ENCODE results near the gene PKN1. TPM values are rescaled to one million over a fixed set of nuclear protein-coding genes. Genes with fewer than 3 reads are reported as not detected.

The PKN1 gene
- total RNA-seq, 2 donors from 2014 or later = 135 to 173 TPM

DNA sequence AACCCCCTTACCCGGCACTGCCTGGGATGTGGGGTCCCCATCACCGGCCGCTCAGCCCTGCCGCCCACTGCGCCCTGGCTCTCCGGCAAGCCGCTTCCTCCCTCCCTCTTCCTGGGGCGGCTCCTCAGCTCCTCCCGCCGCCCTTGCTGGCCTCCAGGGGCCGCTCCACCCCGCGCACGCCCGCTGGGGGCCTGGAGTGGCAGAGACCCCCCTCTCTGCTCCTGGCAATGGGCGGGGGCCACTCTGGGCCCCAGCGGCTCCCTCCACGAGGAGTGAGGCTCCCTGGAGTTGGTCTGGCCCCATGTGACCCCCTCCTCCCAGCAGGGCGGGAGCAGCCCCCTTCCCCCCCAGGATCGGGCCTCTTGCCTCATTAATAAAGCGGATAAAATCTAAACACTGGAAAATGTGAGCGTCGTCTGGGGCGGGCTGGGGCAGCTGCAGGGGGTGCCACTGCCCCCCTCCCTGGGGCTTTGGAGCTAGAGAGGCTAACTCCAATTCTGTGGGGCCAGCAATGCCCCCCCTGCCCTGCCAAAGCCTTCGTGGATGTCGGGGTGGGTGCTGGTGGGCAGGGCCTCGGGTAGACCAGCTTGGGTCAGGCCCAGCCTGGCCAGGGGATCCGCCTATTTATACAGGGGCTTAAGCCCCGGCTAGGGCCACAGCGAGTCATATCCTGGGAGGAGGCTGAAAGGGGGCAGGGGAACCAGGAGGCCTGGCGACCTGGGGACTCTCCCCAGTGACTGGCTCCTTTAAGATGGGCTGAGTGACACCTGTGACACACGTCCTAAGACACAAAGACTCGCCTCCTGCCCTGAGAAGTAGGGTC lies 42.4 kb downstream of the PKN1 start, which contains the start of gene PTGER1:
Gene PTGER1 (minus strand): TSS at position 104 of the 823 bp plus-strand sequence. CDS start 1,034 bp downstream, outside the sequence.
- intact Hi-C loops (cut with DNase I) = loop anchor here in 1 of 2 donors (10.0 kb wide), 1 partner anchor 121 kb away; no protein-coding TSS in a partner anchor

DNA sequence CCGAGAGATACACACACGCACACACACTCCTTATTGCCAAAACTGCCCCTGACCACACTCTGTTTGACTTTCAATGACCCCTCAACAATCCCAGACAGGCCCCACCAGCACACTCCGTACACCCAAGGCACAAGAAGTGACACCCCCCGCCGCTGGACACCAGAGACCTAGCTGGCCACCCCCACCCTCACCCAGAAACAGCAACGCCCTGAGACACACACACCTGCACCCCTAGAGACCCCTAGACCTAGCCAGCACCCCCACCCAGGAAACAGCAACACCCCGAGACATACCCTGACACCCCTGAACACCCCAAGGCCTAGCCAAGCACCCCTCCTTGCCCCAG lies 43.2 kb downstream of the PKN1 start:
- intact Hi-C loops (cut with DNase I) = loop anchor here in 1 of 2 donors (10.0 kb wide), 1 partner anchor 121 kb away; no protein-coding TSS in a partner anchor
- no peak for DNase-seq (ENCODE audit: low spot score)

More for the DNA sequence above, 42.4 kb downstream of the PKN1 start, which contains the start of gene PTGER1:
- DNase-seq (ENCODE audit: low spot score) = no peak

DNA sequence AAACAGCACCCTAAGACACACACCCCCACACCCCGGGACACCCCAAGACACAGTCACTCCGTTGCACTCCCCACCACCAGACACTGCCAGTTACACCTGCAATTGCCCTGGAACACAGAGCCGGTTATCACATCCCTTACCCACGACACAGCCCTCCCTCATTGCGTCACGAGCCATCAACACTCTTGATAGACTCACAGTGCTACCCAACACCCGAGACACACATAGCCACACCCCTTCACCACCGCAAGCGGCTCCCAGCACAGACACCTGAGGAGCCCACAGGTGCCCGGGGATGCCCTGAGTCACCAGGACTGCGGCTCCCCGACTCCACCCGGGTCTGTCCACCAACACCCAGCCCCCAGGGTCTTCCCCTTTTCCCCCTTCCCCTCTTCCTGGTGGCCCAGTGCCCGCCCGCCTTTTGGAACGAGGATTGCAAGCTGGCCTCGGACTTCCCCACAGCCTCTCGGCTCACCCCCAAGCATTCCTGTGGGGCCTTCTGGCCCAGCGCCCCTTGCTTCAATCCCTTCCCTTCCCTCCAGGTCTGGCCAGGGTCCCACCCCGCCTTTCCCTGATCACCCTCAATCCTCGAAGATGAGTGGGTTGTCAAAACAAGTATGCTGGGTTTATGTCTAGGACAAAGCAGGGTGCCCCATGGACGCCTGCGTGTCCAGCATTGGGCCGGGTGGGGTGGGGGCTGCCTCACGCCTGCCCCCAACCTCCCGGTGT lies 43.7 kb downstream of the PKN1 start:
- DNase-seq (ENCODE audit: low spot score) = no peak
- intact Hi-C loops (cut with DNase I) = loop anchor here in 1 of 2 donors (10.0 kb wide), 1 partner anchor 122 kb away; no protein-coding TSS in a partner anchor

DNA sequence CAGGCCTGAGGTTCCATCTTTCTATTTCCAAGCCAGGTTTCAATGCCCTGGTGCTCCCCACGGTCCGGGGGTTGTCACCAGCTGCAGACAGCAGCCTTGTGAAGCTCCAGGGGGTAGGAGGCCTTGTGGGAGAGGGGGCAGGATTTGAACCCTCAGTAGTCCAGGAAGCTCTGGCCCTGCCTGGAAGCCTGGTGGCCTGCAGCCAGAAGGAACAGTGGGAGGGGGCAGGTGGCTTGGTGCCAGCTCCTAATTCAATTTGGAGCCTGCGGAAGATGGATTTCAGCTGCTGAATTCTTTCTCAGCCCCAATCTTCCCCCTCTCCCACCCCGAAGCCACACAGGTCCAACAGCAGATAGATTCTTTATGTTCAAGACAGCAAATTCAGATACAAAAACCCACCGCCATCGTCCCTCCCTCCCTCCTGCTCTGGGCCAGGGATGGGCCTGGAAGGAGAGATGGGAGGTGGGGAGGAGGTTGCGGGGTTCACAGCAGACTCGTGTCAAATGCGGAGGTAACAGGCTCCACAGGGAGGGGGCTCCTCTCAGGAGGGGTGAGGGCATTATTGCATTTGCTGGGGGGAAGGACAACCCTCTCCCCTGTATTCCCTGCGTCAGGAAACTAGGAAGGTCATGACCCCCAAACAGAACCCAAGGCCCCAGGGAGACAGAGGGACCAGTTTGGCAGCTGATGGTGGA lies 44.5 kb downstream of the PKN1 start:
- intact Hi-C loops (cut with DNase I) = loop anchor here in 1 of 2 donors (10.0 kb wide), 1 partner anchor 123 kb away; no protein-coding TSS in a partner anchor
- DNase-seq (ENCODE audit: low spot score) = no peak

DNA sequence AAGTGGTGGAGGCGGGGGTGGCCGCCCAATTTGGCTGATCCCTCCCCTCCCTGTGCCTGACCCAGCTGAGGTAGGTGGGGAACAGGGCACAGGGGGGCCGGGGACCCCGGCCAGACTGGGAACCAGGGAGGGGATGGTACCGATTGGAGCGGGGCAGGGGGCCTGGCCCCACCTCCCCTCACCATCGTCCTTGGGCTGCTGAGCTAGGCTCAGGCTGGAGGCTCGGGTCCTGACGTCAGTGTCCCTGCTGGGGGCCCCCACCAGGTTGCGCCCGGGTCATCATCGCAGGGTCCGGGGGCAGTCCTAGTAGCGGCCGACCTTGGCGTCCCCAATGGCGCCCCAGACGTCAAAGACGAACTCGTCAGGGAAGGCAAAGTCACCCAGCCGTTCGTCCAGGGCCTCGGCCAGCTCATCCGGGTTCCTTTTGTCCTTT lies 45.0 kb downstream of the PKN1 start:
- intact Hi-C loops (cut with DNase I) = loop anchor here in 1 of 2 donors (10.0 kb wide), 1 partner anchor 123 kb away; no protein-coding TSS in a partner anchor
- no peak for DNase-seq (ENCODE audit: low spot score)

DNA sequence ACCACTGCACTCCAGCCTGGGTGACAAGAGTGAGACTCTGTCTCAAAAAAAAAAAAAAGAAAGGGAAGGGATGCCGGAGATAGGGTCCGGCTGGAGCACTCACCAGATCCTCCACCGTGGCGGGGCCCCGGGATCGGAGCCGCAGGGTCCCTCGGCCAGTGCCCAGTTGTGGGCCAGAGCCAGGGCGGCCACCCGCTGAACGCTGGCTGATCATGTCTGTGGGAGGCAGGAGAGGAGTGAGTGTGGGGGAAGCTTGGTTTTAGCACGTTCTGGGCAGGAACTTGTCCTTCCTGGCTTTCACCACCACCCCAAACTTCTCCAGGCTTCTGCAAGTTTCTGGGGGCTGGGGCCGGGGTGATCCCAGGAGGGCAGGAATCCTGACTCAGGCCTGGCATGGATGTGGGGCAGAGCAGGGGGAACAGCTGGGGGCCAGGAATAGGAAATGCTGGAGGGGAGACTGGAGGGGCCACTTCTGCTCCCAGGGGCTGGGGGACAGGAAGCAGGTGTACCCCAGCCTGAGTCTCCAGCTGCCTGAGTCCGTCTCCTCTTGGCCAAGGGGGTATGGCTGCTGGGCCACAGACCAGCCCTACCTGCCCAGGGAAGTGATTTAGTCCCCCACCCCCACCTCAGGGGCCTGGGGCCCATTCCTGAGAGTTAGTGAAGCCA lies 46.3 kb downstream of the PKN1 start:
- intact Hi-C loops (cut with DNase I) = loop anchor here in 1 of 2 donors (10.0 kb wide), 1 partner anchor 125 kb away; no protein-coding TSS in a partner anchor
- DNase-seq (ENCODE audit: low spot score) = no peak

DNA sequence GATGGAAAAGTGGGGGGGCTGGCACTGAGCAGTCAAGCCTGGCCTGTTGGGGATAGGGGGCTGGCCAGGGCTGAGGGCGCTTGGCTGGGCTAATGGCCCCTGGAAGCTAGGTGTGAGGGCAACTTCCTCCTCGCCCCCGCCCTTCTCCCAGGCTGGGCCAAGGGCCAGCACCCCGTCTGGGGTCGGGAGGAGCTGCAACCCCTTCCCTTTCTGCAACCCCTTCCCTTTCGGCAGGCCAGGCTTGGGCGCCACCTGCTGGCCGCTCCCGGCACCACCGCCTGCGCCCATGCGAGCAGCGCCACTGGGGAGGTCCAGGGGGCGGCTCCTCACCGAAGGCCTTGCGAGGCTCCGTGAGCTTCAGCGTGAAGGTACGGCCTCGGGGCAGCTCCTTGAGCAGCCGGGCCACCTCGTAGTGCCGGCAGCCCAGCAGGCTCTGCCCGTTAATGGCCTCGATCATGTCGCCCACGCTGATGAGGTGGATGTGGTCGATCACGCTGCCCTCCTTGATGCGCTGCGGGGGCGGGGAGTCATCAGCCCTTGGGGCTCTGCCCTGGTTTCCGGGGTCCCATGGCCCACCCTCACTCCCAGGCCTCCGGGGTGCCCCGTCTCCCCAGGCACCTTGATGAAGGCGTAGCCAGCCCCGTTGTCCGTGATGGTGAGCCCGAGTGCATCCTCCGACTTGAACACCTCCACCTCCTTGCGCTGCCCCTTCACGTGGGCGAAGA lies 47.0 kb downstream of the PKN1 start:
- intact Hi-C loops (cut with DNase I) = loop anchor here (10.0 kb wide), 2 partner anchors 125 to 335 kb away; no protein-coding TSS in a partner anchor
- DNase-seq (ENCODE audit: low spot score) = no peak

DNA sequence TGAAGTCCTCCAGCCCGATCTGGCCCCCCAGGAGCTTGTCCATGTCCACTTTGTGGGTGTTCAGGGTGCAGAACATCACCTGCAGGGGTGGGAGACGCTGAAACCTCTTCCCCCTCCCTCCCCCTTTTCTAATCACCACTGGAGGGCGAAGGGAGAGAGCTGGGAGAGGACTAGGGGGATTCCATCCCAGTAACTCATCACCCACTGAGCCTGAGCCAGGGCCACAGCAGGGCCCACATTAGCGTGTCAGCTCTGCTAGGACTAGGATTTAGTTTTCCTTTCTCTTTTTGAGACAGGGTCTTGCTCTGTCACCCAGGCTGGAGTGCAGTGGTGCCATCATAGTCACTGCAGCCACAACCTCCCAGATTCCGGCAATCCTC lies 47.6 kb downstream of the PKN1 start:
- DNase-seq (ENCODE audit: low spot score) = no peak
- intact Hi-C loops (cut with DNase I) = loop anchor here in 1 of 2 donors (10.0 kb wide), 1 partner anchor 336 kb away; no protein-coding TSS in a partner anchor

DNA sequence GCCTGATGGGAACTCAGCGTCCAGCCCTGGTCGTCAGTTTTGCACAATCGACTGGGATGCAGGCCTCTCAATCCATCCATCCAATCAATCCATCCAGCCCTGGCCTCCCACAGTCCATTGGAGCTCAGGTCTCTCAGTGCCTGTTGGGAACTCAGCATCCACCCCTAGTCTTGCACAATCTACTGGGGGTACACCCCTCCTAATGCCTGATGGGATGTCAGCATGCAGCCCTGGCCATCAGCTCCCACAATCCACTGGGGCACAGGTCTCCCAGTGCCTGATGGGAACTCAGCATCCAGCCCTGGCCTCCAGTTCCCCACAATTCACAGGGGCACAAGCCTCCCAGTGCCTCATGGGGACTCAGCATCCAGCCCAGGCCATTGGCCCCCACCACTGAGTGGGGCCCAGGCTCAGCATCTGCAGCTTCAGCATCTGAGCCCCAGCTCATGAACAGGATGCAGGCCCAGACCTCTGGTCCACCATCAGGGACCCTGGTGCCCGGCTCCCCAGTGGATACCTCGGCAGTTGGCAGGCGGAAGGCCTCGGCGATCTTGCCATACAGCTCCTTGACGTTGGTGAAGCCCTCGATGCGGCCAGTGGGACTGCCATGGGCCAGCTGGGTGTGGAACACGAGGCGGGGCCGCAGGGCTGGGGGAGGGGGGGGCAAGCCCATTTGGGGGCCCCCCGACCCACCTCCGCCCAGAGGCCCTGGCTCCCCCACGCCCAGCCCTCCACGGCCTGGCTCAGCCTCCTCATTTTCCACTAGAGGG lies 49.3 kb downstream of the PKN1 start:
- intact Hi-C loops (cut with DNase I) = loop anchor here in 1 of 2 donors (10.0 kb wide), 1 partner anchor 338 kb away; no protein-coding TSS in a partner anchor
- DNase-seq (ENCODE audit: low spot score) = no peak

DNA sequence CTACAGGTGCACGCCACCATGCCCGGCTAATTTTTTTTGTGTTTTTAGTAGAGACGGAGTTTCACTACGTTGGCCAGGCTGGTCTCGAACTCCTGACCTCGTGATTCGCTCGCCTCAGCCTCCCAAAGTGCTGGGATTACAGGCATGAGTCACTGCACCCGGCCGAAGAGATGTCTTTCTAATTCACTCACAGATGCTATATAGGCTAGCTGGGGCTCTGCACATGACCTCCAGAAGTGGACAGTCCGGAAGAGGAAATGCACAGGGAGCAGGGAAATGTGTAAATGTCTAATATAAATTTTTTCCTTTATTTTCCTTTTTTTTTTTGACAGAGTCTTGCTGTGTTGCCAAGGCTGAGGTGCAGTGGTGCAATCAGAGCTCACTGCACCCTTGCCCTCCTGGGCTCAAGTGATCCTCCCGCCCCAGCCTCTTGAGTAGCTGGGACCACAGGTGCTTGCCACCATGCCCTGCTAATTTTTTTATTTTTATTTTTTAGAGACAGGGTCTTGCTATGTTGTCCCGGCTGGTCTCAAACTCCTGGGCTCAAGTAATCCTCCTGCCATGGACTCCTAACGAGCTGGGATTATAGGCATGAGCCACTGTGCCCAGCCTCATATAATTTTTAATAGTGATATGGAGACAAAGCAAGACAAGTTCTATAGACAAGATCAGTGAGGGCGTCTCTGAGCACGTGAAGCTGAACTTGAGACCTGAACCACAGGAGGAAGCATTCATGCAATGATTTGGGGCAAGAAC lies 54.4 kb downstream of the PKN1 start:
- intact Hi-C loops (cut with DNase I) = loop anchor here in 1 of 2 donors (10.0 kb wide), 1 partner anchor 343 kb away; no protein-coding TSS in a partner anchor

DNA sequence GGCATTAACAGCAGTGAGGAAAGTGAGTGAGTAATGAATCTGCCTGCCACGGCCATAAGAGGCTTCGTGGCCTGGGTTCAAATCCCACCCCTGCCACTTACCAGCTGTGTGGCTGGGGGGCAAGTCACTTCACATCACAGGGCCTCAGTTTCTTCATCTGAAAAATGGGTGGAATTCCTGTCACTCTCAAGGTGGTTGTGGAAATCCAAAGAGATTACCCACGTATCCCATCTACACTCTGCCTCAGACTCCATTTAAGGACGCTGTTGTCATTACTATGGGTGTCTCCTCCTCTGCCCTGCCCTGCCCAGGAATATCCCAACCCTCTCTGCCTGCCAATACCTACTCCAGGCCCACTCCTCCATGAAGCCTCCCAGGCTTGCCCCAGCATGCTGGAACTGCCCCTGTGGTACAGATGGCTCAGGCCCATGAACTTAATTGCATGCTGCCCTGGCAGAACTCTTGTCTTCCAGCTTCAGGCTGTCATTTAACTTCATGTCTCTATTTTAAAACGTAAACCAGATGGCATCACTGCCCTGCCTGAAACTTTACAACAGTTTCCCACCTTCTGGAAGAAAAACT lies 59.7 kb downstream of the PKN1 start:
- intact Hi-C loops (cut with DNase I) = no loop called here
- no peak for DNase-seq (ENCODE audit: low spot score)

More for the DNA sequence above, 54.4 kb downstream of the PKN1 start:
- DNase-seq (ENCODE audit: low spot score) = no peak

DNA sequence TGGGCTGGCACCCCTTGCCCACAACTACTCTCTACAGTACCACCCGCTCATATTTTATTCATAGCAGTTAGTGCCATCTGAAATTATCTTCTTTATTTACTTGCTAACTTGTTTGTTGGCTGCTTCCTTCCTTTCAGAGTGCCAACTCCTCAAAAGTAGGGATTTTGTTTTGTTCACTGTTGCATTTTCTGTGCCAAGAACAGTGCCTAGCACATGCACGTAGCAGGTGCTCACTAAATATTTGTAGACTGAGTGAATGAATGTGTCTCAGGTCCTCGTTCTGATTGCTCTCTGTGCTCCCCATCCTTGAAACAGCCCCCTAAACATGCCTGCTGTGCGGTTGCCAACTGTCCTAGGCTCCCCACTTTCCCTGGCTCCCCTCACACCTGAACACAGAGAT lies 61.3 kb downstream of the PKN1 start:
- intact Hi-C loops (cut with DNase I) = no loop called here
- DNase-seq (ENCODE audit: low spot score) = no peak

DNA sequence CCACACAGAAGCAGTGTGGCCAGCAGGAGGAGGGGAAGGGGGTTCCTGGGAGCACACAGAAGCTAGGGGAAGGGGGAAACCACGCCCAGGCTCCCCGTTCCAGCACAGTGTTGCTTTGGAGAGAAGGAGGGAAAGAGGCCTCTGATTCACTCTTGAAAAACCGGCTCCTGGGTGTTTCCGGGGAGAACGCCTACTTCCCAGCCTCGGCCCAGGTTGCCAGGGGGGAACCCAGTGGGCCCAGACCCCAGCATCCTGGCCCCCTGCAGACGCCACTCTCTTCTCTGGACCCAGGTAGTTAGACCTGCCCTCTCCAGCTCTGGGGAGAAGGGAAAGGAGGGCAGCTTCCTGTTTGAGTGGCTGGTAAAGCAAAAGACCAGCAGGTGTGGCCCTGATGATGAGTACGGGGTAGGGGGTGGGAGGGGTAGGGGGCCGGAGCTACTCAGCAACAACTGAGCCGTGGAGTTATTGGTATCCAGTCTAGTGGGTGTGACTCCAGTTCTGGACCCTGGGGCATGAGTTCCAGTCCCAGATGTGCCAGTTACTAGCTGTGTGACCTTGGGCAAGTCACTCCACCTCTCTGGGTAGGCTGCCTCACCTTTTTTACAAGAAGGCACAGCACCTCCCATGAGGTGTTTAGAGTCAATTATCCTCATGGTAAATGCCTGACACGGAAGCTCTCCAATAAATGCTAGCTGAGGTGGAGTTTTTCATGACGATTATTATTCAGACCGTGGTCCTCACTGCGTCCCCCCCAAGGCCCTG lies 62.0 kb downstream of the PKN1 start:
- intact Hi-C loops (cut with DNase I) = no loop called here

DNA sequence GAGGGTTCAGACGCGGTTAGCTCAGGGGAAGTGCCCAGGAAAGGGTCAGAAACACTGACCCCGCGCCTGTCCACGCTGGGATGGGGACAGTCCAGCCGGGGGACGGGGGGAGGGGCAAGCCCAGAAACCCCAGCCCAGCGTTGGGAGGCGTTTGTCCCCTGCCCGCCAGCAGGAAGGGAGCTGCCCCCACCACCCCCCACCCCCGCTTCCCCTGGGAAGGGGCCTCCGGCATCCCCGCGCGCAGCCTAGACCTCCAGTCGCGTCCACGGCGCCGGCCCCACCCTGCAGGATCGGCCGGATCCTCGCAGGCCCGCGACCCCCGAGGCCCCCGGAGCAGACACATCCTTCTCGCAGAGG lies 62.5 kb downstream of the PKN1 start:
- DNase-seq (ENCODE audit: low spot score) = no peak
- intact Hi-C loops (cut with DNase I) = no loop called here

More for the DNA sequence above, 62.0 kb downstream of the PKN1 start:
- no peak for DNase-seq (ENCODE audit: low spot score)

DNA sequence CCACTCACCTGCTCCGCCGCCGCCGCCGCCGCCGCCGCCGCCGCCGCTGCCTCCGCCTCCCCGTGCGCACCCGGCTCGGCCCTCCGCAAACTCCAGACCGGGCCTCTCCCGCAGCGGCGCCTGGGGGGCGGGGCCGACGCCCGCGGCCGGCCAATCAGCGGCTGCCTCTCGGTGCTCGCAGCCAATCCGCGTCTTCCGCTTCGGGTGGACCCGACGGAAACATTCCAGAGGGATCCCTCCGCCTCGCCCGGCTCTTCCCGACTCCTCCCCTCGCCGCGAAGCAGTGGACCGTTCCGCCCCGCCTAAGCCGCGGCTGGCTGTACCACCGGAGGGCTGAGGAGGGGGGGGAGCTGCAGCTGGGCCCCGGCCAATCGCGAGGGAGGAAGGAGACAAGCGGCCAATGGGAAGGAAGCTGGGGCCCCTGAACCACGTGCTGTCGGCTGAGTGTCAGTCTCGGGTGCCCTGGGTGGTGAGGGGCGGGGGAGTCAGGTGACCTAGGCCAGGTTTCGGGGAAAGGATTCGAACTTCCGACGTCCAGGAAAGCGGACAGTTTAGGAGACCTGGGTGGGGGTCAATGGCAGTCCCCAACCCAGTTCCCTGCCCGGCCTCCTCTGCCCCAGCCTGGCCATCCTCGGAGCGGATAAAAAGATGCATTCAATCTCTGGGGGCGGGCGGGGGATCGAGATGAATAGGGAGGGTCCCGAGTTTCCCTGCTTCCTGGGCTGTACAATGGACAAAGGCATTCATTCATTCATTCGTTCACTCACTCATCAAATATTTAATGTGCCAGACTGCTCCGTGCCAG lies 63.1 kb downstream of the PKN1 start, which contains the start of gene GIPC1:
Gene GIPC1 (minus strand): TSS at position 99 of the 805 bp plus-strand sequence. CDS start 13,151 bp downstream, outside the sequence.
- intact Hi-C loops (cut with DNase I) = no loop called here
- peak; percentile 98 for DNase-seq (ENCODE audit: low spot score)
